ENCODE results near the gene NRBP1. TPM values are rescaled to one million over a fixed set of nuclear protein-coding genes. Genes with fewer than 3 reads are reported as not detected.
A peak's percentile ranks its signal among the peaks of the same experiment; 100 is the strongest.

NRBP1 gene
- total RNA-seq, 6 experiments from 2014 or later: 101 to 110 (median 108) TPM

DNA sequence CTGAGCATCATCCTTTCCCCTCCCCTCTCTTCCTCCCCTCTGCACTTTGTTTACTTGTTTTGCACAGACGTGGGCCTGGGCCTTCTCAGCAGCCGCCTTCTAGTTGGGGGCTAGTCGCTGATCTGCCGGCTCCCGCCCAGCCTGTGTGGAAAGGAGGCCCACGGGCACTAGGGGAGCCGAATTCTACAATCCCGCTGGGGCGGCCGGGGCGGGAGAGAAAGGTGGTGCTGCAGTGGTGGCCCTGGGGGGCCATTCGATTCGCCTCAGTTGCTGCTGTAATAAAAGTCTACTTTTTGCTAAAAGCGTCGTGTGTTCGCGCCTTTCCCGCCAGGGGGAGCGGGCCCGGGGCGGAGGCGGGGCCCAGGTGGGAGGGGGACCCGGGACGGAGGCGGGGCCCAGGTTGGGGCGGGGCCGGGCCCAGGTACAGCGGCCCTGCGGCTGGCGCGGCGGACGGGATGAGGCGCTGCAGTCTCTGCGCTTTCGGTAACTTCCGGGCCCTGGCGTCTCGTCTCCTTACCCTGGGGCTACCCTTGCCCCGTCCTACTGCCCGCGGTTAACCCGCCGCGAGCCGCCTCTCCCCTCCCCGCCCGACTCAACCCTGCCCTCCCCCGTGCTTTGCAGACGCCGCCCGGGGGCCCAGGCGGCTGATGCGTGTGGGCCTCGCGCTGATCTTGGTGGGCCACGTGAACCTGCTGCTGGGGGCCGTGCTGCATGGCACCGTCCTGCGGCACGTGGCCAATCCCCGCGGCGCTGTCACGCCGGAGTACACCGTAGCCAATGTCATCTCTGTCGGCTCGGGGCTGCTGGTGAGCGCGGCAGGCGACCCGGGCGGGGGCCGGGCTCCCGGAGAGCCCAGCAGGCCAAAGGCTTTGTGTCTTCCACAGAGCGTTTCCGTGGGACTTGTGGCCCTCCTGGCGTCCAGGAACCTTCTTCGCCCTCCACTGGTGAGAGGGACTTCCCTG lies 13.8 kb downstream of the NRBP1 start, which contains the start of gene KRTCAP3:
Gene KRTCAP3 (plus strand): TSS at position 424 of the 962 bp plus-strand sequence. CDS start 32 bp downstream, at position 456.
- peaks cover 3% of the 10 kb centered on the region for H3K27me3 Mint-ChIP-seq (ENCODE audit: insufficient read depth)
- no peak for DNase-seq
- no peak within 1 kb of the TSS for H3K4me3 Mint-ChIP-seq
- H3K4me1 Mint-ChIP-seq (ENCODE audit: low read depth): no peaks in the 10 kb centered on the region
- TF ChIP-seq CTCF (IDR thresholded peaks at IDR 0.05): peak; percentile 24; the same call in 1 of the 2 replicates
- no peaks in the 10 kb centered on the region for H3K9me3 Mint-ChIP-seq
- H3K27ac Mint-ChIP-seq: no peak within 1 kb of the TSS
- peaks cover 30% of the 10 kb centered on the region for H3K36me3 Mint-ChIP-seq (ENCODE audit: low read depth)

DNA sequence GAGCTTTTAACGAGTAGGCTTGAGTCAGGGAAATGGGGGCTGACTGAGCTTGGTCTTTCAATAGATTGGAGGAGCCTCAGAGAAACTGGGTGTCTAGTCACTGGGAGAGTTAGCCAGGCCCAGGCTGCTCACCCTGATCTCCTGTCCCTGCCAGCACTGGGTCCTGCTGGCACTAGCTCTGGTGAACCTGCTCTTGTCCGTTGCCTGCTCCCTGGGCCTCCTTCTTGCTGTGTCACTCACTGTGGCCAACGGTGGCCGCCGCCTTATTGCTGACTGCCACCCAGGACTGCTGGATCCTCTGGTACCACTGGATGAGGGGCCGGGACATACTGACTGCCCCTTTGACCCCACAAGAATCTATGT lies 14.5 kb downstream of the NRBP1 start:
- no peak overlapping the region for H3K27ac Mint-ChIP-seq
- no peaks in the 10 kb centered on the region for H3K4me1 Mint-ChIP-seq (ENCODE audit: low read depth)
- no peaks in the 10 kb centered on the region for H3K9me3 Mint-ChIP-seq
- no peak for DNase-seq
- peaks cover 29% of the 10 kb centered on the region for H3K36me3 Mint-ChIP-seq (ENCODE audit: low read depth)
- H3K4me3 Mint-ChIP-seq: no peak overlapping the region
- no peak for TF ChIP-seq CTCF (IDR thresholded peaks at IDR 0.05)
- H3K27me3 Mint-ChIP-seq (ENCODE audit: insufficient read depth): peaks cover 3% of the 10 kb centered on the region

- H3K36me3 Mint-ChIP-seq (ENCODE audit: low read depth): peaks cover 16% of the 10 kb centered on the region
- H3K27me3 Mint-ChIP-seq (ENCODE audit: insufficient read depth): peaks cover 3% of the 10 kb centered on the region
- H3K4me3 Mint-ChIP-seq: no peak overlapping the region
- no peak for DNase-seq
- no peaks in the 10 kb centered on the region for H3K4me1 Mint-ChIP-seq (ENCODE audit: low read depth)
- TF ChIP-seq CTCF (IDR thresholded peaks at IDR 0.05): no peak
- H3K9me3 Mint-ChIP-seq: no peaks in the 10 kb centered on the region
- no peak overlapping the region for H3K27ac Mint-ChIP-seq
These were observed 16.7 kb downstream of the NRBP1 start for GRCh38 chr2:27445155-27445554.

DNA sequence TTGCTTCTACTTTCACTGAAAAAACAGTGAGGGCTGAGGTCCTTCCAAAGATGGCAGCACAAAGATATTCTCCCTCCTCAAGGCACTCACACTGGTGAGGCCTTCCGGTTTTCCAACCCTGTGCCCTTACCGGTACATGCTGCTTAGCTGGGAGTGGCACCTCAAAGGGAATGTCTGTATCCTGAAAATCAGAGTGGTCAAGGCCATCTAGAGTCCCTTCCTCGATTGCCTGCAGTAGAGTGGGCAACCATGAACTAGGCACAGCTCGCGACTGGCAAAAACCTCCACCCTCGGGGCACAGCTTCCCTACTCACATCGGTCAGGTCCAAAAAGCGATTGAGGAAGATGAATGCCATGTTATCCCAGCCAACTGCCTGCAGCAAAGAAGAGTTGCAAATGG lies 17.2 kb downstream of the NRBP1 start:
- peaks cover 3% of the 10 kb centered on the region for H3K27me3 Mint-ChIP-seq (ENCODE audit: insufficient read depth)
- DNase-seq: no peak
- no peaks in the 10 kb centered on the region for H3K9me3 Mint-ChIP-seq
- peaks cover 11% of the 10 kb centered on the region for H3K36me3 Mint-ChIP-seq (ENCODE audit: low read depth)
- H3K4me1 Mint-ChIP-seq (ENCODE audit: low read depth): no peaks in the 10 kb centered on the region
- no peak overlapping the region for H3K4me3 Mint-ChIP-seq
- no peak for TF ChIP-seq CTCF (IDR thresholded peaks at IDR 0.05)
- no peak overlapping the region for H3K27ac Mint-ChIP-seq

DNA sequence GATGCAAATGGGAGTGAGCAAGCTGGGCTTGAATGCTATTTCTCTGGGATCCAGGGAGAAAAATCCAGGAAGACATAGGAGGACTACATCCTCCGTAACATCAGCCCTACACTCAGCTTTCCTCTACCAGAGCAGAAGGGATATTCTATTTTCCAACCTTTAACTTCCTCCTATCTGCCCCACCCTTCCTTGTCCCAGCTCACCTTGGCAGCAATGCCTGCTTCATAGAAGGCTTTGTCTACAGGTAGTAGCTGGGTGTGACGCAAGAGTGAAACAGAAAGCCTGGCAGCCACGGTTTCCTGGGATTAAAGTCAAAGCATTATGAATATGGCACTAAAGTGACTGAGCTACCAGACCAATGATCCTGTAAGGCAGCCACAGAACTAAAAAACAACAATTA lies 17.6 kb downstream of the NRBP1 start:
- Mint-ChIP-seq H3K27me3 (ENCODE audit: insufficient read depth) (peaks cover 3% of the 10 kb centered on the region), H3K4me3 (no peak overlapping the region), H3K9me3 (no peaks in the 10 kb centered on the region), H3K27ac (no peak overlapping the region), H3K36me3 (ENCODE audit: low read depth) (peaks cover 7% of the 10 kb centered on the region), H3K4me1 (ENCODE audit: low read depth) (no peaks in the 10 kb centered on the region)
- TF ChIP-seq CTCF (IDR thresholded peaks at IDR 0.05): no peak
- no peak for DNase-seq

Data from HFFc6 (cell line).